AG10803 (cell line): ENCODE results near the gene FAM117A.
A peak's percentile ranks its signal among the peaks of the same experiment; 100 is the strongest.

Source experiments
- DNase-seq: peaks from one replicate; pipeline ENCODE4 v3.0.0; 2010; ENCODE audit warnings: low read depth
- H3K4me3 ChIP-seq: 2 replicates; pipeline ENCODE4 v1.5.1; 2011; ENCODE audit warnings: mild to moderate bottlenecking, low read length, control low read depth
- CTCF ChIP-seq: conservative IDR thresholded peaks from 2 replicates; pipeline ENCODE4 v1.5.1; 2011; ENCODE audit warnings: mild to moderate bottlenecking, low read length, control low read depth, inconsistent platforms

The FAM117A gene

GRCh38 chr17:49763735-49764558 is at the start of gene FAM117A:
Gene FAM117A, minus strand, starts transcription at chr17:49764131. Its CDS starts 44 bp downstream, at chr17:49764087.
- DNase-seq = peak; percentile 94
- peak within 1 kb of the TSS; percentile 71 for H3K4me3 ChIP-seq
- TF ChIP-seq CTCF = no peak

GRCh38 chr17:49809056-49809455 is 45.1 kb upstream of the FAM117A start:
- DNase-seq = no peak
- no peak for TF ChIP-seq CTCF
- no peak overlapping the region for H3K4me3 ChIP-seq

- TF ChIP-seq CTCF = no peak
- no peak overlapping the region for H3K4me3 ChIP-seq
- DNase-seq = no peak
Observed at GRCh38 chr17:49798738-49799137, 34.8 kb upstream of the FAM117A start.

- DNase-seq = no peak
- no peak for TF ChIP-seq CTCF
- no peak overlapping the region for H3K4me3 ChIP-seq
Observed at GRCh38 chr17:49798182-49798581, 34.3 kb upstream of the FAM117A start.

GRCh38 chr17:49795372-49795771 is 31.4 kb upstream of the FAM117A start:
- no peak for DNase-seq
- H3K4me3 ChIP-seq = no peak overlapping the region
- no peak for TF ChIP-seq CTCF

- no peak for DNase-seq
- TF ChIP-seq CTCF = no peak
- H3K4me3 ChIP-seq = no peak overlapping the region
Observed at GRCh38 chr17:49793309-49793708, 29.4 kb upstream of the FAM117A start.

GRCh38 chr17:49789243-49789578 is 25.3 kb upstream of the FAM117A start:
- DNase-seq = no peak
- TF ChIP-seq CTCF = no peak
- H3K4me3 ChIP-seq = peak overlapping the region; percentile 65
